Measurements from ENCODE around the gene ATXN1. TPM values are rescaled to one million over a fixed set of nuclear protein-coding genes. Genes with fewer than 3 reads are reported as not detected.

The ATXN1 gene
- total RNA-seq, 4 donors from 2014 or later: 48.7 to 166 (median 105) TPM

DNA sequence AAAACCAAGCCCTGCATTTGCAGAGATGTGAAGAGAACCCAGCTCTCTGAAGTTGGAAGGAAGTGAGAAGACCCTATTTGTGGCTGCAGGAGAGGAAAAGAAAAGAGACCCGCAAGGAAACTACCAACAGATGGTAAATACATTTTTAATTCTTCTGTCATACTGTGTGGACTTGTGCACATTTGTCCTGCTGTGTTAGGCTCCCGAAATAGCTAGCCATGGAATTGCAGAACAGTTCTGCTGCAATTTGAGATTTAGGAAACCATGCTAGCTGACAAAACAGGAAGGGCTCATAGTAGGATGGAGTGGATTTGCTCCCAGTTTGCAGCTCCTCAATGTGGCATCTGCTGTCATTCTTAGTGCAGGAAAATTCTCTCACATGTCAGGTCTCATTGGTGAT lies 12.1 kb upstream of the ATXN1 start:
- Histone ChIP-seq H3K27me3 (no peaks in the 10 kb centered on the region), H3K27ac (no peak overlapping the region), H3K9me3 (no peaks in the 10 kb centered on the region), H3K4me1 (peaks cover 10 to 26% (median 19%) of the 10 kb centered on the region in 4 donors), H3K36me3 (no peaks in the 10 kb centered on the region), H3K4me3 (no peak overlapping the region)
- TF ChIP-seq EP300 (IDR thresholded peaks at IDR 0.05; ENCODE audit: low read depth) (no peak), CTCF (IDR thresholded peaks at IDR 0.05) (no peak), POLR2A (IDR thresholded peaks at IDR 0.05) (no peak), POLR2AphosphoS5 (IDR thresholded peaks at IDR 0.05) (no peak)
- in situ Hi-C loops (cut with MboI; ENCODE audit: low pct_ligation_motif_present in 1 of 4, low pct_unique_long_range_greater_than_20kb in 1 of 4, low sequenced_read_pairs in 3 of 4) (loop anchor here in 3 of 4 donors (5.0 to 25.0 kb wide), 3 partner anchors 261 to 441 kb away; no protein-coding TSS in a partner anchor), intact Hi-C loops (cut with DNase I; ENCODE audit: low total_unique reads) (loop anchor here (10.0 kb wide), 1 partner anchor 311 kb away; no protein-coding TSS in a partner anchor)
- WGBS, 2 donors (ENCODE audit: low coverage in 1 of 2): 86 to 90% methylated on average over 2 of the region's 2 CpGs
- DNase-seq: no peak

- Histone ChIP-seq H3K27me3 (no peaks in the 10 kb centered on the region), H3K27ac (peak overlapping the region; percentile 52 to 77 (median 70)), H3K9me3 (no peaks in the 10 kb centered on the region), H3K4me3 (no peak overlapping the region), H3K4me1 (peaks cover 10 to 40% (median 24%) of the 10 kb centered on the region in 4 donors), H3K36me3 (no peaks in the 10 kb centered on the region)
- 34 to 80% methylated on average over 6 to 16 of the region's 16 CpGs for WGBS, 2 donors (ENCODE audit: low coverage in 1 of 2)
- peak in 1 of 3 donors; percentile 30 for TF ChIP-seq POLR2AphosphoS5 (IDR thresholded peaks at IDR 0.05)
- no peak for TF ChIP-seq EP300 (IDR thresholded peaks at IDR 0.05; ENCODE audit: low read depth)
- TF ChIP-seq CTCF (IDR thresholded peaks at IDR 0.05): peak; percentile 87 to 96 (median 90)
- TF ChIP-seq POLR2A (IDR thresholded peaks at IDR 0.05): no peak
- in situ Hi-C loops (cut with MboI; ENCODE audit: low pct_ligation_motif_present in 1 of 4, low pct_unique_long_range_greater_than_20kb in 1 of 4, low sequenced_read_pairs in 3 of 4): loop anchor here in 3 of 4 donors (5.0 to 25.0 kb wide), 3 partner anchors 259 to 439 kb away; no protein-coding TSS in a partner anchor
- intact Hi-C loops (cut with DNase I; ENCODE audit: low total_unique reads): loop anchor here (10.0 kb wide), 1 partner anchor 314 kb away; no protein-coding TSS in a partner anchor
- peak; percentile 83 for DNase-seq
Measured at GRCh38 chr6:16770701-16771569, 9.7 kb upstream of the ATXN1 start.

DNA sequence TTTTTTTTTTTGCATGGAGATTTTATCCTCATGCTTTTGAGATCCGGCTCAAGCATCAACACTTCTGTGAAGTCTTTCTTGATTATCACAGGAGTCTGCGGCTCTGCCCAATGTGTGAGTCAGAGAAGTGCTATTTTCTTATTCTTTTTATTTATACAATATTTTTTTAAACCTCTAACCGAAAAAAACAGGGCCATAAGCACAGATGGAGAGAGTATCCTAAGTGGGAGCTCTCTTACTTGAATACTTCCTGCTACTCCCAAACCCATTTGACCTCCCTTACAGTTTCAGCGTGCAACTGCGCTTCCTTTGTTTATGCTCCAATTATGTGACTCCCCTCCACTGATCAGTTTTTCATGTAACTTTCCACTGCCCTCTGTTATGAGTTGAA lies 8.7 kb upstream of the ATXN1 start:
- DNase-seq: no peak
- Histone ChIP-seq H3K4me1 (peaks cover 10 to 50% (median 26%) of the 10 kb centered on the region in 4 donors), H3K27me3 (no peaks in the 10 kb centered on the region), H3K4me3 (no peak overlapping the region), H3K9me3 (no peaks in the 10 kb centered on the region), H3K36me3 (no peaks in the 10 kb centered on the region), H3K27ac (peak overlapping the region; percentile 52 to 77 (median 70))
- intact Hi-C loops (cut with DNase I; ENCODE audit: low total_unique reads): loop anchor here (1.0 to 10.0 kb wide), 3 partner anchors 30 to 315 kb away; no protein-coding TSS in a partner anchor
- TF ChIP-seq POLR2A (IDR thresholded peaks at IDR 0.05): no peak
- no peak for TF ChIP-seq EP300 (IDR thresholded peaks at IDR 0.05; ENCODE audit: low read depth)
- TF ChIP-seq CTCF (IDR thresholded peaks at IDR 0.05): no peak
- TF ChIP-seq POLR2AphosphoS5 (IDR thresholded peaks at IDR 0.05): no peak
- WGBS, 2 donors (ENCODE audit: low coverage in 1 of 2): 60 to 61% methylated on average over 5 of the region's 5 CpGs
- in situ Hi-C loops (cut with MboI; ENCODE audit: low pct_ligation_motif_present in 1 of 4, low pct_unique_long_range_greater_than_20kb in 1 of 4, low sequenced_read_pairs in 3 of 4): loop anchor here (5.0 to 25.0 kb wide), 6 partner anchors 195 to 438 kb away; no protein-coding TSS in a partner anchor

All from transverse colon (tissue), 4 donors.